ENCODE data around the gene PNMA8B.

The PNMA8B gene

DNA sequence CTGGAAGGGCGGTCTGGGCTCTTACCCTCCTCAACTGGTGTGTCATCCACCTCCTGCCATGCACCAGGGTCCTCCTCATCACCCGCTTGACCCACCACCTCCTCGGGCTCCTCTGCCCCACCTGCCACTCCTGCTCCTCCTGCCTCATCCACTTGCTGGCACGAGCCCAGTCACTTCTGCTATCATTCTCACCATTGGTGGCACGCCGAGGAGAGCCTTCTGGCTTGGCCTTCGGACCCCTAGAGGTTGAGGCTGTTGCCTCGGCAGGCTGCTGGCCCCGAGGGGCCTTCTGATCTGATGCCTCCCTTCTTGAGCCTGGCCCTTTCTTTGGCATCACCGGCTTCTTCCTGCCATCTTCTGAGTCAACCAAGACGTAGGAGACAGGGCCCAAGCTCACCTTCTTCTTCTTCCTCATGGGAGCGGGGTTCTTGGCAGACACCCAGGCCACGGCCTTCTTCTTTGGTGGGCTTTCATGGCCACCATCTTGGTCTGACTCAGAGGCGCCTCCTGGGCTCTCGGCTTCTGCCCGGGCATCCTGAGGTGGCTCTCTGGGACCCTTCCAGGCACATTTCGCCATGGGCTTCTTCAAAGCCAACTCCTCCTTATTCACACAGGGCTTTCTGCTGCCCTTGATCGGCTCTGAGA is 26.0 kb downstream of the PNMA8B start:
- in situ Hi-C loops (cut with MboI; ENCODE audit: low pct_unique_long_range_greater_than_20kb, low sequenced_read_pairs): no loop called here
- no peak for DNase-seq

DNA sequence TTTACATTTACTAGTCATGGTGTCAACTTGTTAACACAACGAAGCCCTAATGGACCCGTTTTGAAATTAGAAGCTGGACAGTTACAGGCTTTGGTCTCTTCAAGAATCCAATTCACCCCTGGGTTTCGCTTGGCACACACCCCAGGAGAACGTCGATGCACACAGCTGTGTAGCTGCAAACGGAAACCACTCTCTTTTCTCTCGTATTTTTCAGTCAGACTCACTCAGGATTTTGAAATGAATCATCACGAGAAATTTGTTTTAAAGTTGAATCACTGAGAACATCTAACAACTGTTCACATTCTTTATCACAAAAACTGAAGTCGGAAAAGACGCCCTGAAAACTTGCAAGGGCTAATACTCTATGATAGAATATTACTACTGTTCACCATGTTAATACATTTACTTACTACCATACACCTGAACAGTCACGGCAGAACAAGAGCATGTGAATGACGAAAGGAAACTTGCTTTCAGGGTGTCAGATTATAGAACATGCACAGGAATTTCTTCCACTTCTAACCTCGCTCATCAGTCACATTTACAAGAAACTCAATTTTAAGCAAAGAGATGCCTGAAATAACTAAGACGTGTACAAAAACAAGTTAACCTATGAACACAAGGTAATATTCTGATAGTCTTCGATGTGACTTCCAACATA is 29.0 kb downstream of the PNMA8B start:
- no peak for DNase-seq
- in situ Hi-C loops (cut with MboI; ENCODE audit: low pct_unique_long_range_greater_than_20kb, low sequenced_read_pairs): no loop called here

DNA sequence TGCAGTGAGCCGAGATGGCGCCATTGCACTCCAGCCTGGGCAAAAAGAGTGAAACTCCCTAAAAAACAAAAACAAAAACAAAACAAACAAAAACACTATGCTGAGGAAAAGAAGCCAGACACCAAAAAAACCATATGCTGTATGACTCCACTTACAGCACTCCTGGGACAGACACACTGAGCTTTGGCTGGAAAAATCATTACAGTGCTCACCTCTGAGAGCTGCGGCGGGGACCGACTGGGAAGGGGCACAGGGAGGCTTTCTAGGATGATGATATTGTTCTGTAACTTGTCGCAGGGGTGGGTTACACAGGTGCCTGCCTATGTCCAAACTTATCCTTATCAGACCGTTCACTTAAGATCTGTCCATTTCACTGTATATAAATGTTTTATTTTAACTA is 32.2 kb downstream of the PNMA8B start:
- no peak for DNase-seq
- in situ Hi-C loops (cut with MboI; ENCODE audit: low pct_unique_long_range_greater_than_20kb, low sequenced_read_pairs): no loop called here

DNA sequence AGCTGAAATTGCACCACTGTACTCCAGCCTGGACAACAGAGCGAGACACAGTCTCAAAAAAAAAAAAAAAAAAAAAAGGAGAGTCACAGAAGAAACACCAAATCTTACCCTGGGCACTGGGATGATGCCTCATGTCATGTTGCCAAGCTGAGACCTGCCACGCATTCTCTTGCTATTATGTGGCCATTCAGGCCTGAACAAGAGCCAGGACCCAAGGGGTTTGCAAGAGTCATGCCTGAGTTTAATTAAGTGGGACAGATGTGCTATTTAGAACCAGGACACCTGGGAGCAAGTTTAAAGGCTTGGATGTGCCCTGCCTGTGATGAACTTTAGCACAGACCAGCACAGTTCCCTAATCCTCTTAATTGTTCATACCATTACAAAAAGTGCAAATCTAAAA is 34.1 kb downstream of the PNMA8B start:
- in situ Hi-C loops (cut with MboI; ENCODE audit: low pct_unique_long_range_greater_than_20kb, low sequenced_read_pairs): no loop called here
- no peak for DNase-seq

DNA sequence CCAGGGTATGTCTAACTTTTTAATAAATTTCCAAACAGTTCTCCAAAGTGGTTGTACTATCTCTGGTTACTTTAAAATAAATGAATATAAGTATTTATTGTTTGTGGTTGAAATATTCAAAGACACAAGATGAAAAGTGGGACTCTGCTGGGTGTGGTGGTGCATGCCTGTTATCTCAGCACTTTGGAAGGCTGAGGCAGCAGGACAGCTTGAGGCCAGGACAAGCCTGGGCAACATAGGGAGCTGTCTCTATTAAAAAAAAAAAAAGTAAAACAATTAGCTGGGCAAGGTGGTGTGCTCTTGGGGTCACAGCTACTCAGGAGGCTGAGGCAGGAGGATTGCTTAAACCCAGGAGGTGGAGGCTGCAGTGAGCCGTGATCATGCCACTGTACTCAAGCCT is 34.7 kb downstream of the PNMA8B start:
- in situ Hi-C loops (cut with MboI; ENCODE audit: low pct_unique_long_range_greater_than_20kb, low sequenced_read_pairs): no loop called here
- no peak for DNase-seq

- DNase-seq: no peak
- in situ Hi-C loops (cut with MboI; ENCODE audit: low pct_unique_long_range_greater_than_20kb, low sequenced_read_pairs): no loop called here
Measured at GRCh38 chr19:46460055-46460454, 35.6 kb downstream of the PNMA8B start.

- in situ Hi-C loops (cut with MboI; ENCODE audit: low pct_unique_long_range_greater_than_20kb, low sequenced_read_pairs): no loop called here
Measured at GRCh38 chr19:46456930-46457329, 38.7 kb downstream of the PNMA8B start.

DNA sequence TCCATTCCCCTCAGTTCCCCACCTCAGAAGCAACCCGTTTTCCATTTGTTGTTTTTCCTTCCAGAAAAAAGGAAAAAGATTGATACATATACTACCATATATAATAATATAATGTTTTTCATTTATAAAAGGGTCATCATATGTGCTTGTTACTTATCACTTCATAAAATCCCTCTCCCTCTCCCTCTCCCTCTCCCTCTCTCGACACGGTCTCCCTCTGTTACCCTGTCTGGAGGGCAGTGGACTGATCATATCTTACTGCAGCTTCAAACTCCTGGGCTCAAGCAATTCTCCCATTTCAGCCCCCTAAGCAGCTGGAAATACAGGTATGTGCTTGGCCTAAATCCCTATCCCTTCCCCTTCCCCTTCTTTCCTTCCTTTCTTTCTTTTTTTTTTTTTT is 41.4 kb downstream of the PNMA8B start:
- no peak for DNase-seq
- in situ Hi-C loops (cut with MboI; ENCODE audit: low pct_unique_long_range_greater_than_20kb, low sequenced_read_pairs): no loop called here

More at GRCh38 chr19:46456930-46457329, 38.7 kb downstream of the PNMA8B start:
- no peak for DNase-seq

DNA sequence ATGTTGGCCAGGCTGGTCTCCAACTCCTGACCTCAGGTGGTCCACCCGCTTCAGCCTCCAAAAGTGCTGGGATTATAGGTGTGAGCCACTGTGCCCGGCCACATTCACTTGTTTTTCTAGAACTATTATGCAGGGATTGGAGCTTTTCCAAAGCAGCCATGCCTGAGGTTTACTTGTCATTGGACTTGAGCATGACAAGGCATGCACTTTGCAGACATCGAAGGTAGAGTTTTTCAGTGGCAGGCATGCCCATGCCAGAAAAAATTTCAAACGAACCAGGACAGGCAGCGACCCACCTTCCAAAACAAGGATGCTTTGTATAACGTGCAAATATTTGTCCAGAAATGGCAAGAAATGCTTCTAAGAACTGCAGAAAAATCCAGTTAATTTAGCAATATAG is 42.0 kb downstream of the PNMA8B start:
- in situ Hi-C loops (cut with MboI; ENCODE audit: low pct_unique_long_range_greater_than_20kb, low sequenced_read_pairs): no loop called here
- DNase-seq: no peak

DNA sequence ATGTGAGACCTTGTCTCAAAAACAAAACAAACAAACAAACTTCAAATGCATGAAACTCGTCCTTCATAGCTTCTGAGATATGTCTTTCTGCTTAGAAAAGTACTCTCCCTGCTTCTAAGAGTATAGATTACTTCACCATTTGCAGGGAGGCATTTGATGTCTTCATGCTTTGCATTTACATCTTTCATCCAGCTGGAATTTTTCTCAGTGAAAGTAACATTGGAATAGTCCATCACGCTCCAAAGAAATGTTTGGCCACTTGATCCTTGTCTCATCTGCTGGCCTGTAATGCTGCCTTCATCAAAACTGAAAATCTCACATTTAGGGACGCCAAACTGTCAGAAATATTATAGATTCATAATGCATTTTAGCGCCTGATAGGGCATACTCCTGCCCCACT is 43.5 kb downstream of the PNMA8B start:
- no peak for DNase-seq
- in situ Hi-C loops (cut with MboI; ENCODE audit: low pct_unique_long_range_greater_than_20kb, low sequenced_read_pairs): no loop called here

- no peak for DNase-seq
- in situ Hi-C loops (cut with MboI; ENCODE audit: low pct_unique_long_range_greater_than_20kb, low sequenced_read_pairs): no loop called here
Measured at GRCh38 chr19:46451352-46451751, 44.3 kb downstream of the PNMA8B start.

DNA sequence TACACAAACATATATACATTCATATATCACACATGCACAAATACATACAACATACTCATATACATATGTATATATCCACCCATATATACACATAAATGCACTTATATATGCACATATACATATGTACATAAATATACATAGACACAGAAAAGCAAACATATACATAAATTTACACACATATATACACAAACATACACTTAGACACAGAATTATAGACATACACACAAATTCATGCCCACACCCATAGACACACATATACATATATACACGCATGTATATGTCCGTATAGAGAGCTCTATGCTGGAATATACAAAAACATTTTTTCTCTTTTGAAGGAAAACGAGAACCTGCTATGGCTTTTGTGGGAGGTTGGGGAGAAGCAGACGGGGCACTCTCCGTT is 44.9 kb downstream of the PNMA8B start:
- no peak for DNase-seq
- in situ Hi-C loops (cut with MboI; ENCODE audit: low pct_unique_long_range_greater_than_20kb, low sequenced_read_pairs): no loop called here

DNA sequence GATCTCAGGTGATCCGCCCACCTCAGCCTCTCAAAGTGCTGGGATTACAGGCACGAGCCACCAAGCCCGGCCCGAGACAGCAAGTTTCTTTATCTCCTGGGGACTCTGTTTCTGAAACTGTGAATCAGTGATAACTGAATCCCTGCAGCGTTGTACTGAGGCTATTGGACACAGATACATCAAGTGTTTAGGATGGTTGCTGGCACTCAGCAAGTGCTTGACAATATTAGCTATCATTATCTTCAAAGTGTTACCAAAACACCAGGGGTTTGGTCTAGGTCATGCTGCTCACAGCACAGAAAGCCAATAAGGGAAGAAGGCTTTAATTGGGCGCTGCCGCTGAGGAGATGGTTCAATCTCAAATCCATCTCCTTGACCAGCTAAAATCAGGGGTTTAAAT is 46.4 kb downstream of the PNMA8B start:
- in situ Hi-C loops (cut with MboI; ENCODE audit: low pct_unique_long_range_greater_than_20kb, low sequenced_read_pairs): no loop called here

DNA sequence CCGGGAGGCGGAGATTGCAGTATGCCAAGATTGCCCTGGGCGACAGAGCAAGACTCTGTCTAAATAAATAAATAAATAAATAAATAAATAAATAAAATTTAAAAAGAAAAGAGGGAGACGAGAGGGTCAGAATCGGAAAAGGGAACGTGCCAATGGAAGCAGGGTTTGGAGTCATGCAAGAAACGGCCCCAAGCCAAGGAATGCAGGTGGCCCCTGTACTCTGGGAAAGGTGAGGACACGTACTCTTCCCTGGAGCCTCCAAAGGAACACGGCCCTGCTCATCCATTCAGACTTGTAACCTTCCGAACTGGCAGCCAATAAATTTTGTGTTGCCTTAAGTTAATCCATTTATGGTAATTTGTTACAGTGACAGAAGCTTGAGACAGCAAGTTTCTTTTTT is 47.1 kb downstream of the PNMA8B start:
- no peak for DNase-seq
- in situ Hi-C loops (cut with MboI; ENCODE audit: low pct_unique_long_range_greater_than_20kb, low sequenced_read_pairs): no loop called here

More for the DNA sequence above, 46.4 kb downstream of the PNMA8B start:
- DNase-seq: no peak

DNA sequence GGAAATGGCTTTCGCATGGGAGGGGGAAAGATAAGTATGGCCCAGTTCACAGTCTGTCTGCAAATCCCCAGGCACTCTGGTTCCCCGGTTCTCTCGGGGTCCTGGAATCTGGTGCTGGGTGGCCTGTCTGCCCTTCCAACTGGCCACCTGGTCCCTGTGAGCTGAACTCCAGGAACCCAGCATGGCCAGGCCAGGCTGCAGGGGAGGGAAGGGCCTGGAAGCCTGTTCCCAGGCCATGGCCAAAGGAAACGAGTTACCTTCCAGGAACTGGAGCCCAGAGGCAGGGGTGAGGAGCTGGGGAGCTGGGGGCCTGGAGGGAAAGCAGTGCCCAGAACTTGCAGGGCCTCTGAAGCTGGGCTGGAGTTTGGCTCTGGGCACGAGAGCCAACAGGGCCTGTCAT is 47.8 kb downstream of the PNMA8B start:
- DNase-seq: no peak
- in situ Hi-C loops (cut with MboI; ENCODE audit: low pct_unique_long_range_greater_than_20kb, low sequenced_read_pairs): no loop called here

- in situ Hi-C loops (cut with MboI; ENCODE audit: low pct_unique_long_range_greater_than_20kb, low sequenced_read_pairs): no loop called here
- no peak for DNase-seq
Measured at GRCh38 chr19:46447006-46447405, 48.7 kb downstream of the PNMA8B start.

GRCh38 chr19:46446021-46446420 is 49.6 kb downstream of the PNMA8B start:
- in situ Hi-C loops (cut with MboI; ENCODE audit: low pct_unique_long_range_greater_than_20kb, low sequenced_read_pairs): no loop called here

DNA sequence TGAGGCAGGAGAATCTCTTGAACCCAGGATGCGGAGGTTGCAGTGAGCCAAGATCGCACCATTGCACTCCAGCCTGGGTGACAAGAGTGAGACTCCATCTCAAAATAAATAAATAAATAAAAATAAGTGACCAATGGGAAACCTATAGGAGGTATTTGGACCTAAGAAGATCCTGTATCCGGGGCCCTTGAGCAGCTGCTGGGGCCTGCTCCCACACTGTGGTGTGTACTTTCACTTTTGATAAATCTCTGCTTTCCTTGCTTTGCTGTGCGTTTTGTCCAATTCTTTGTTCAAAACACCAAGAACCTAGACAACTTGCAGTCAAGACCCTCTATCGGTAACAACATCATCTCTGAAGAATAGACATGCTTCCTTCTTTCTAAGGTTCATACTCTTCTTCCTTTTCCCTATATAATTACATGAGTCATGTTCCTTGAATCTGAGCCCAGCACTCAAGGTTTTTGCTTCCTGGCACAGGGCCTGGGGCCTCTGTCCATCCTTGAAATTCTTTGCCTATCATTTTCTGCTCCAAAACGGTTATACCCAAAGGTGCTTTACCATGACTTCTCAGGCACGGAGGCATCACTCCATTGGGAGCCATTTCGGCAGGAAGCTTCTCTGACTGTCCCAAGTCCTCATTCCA is 52.7 kb downstream of the PNMA8B start:
- no peak for DNase-seq
- in situ Hi-C loops (cut with MboI; ENCODE audit: low pct_unique_long_range_greater_than_20kb, low sequenced_read_pairs): no loop called here

More at GRCh38 chr19:46446021-46446420, 49.6 kb downstream of the PNMA8B start:
- DNase-seq: no peak

DNA sequence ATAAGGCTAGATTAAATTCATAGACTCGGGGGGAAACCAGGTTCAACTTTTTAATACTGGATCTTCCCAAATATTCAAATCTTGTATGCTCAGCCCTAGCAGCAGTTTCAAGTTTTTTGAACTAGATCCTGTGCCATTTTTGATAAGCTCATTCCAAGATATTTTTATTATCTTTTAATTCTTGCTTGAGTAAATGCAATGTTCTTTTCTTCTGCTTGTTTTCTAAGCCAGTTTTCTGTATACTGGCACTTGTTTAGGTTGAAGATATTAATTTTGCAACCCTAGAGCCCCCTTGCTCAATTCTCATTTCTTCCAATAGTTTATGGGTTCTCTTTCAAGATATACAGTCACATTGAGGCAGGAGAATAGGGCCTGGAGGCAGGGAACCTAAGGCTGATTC is 53.8 kb downstream of the PNMA8B start:
- DNase-seq: no peak
- in situ Hi-C loops (cut with MboI; ENCODE audit: low pct_unique_long_range_greater_than_20kb, low sequenced_read_pairs): no loop called here
